ENCODE results near the gene UTF1.

The UTF1 gene

DNA sequence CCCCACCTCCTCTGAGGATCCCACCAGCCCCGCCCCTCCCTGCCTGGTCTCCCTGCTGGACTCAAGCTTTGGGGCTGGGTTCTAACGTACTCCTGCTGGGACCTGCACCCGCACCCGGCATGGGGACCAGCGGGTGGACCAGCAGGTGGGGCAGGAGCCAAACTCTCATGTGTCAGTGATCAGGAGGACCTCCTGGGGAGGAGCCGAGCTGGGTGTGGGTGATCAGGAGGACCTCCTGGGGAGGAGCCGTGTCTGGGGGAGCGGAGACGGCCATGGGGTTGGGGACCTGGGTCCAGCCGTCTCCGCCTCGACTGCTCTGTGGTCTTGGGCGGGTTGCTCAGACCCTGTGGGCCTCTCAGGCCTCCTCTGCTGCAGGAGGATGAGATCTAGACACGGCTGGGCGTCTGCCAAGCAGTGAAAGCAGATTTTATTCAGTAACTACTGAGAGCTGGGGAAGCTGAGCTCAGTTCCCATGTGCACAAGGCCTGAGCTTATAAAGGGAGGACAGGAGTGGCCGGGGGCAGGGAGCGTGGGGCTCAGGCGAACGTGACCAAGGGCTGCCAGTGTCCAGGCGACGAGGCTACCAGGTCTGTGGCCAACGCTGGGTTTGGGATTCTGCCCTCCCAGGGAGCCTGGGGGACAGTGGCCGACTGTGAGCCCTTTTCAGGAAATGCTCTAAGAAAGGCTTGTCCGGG lies 33.6 kb upstream of the UTF1 start:
- in situ Hi-C loops (cut with MboI; ENCODE audit: low sequenced_read_pairs, unreplicated experiment) = no loop called here
- DNase-seq (ENCODE audit: low spot score) = no peak
- TF ChIP-seq, protein P1, sequence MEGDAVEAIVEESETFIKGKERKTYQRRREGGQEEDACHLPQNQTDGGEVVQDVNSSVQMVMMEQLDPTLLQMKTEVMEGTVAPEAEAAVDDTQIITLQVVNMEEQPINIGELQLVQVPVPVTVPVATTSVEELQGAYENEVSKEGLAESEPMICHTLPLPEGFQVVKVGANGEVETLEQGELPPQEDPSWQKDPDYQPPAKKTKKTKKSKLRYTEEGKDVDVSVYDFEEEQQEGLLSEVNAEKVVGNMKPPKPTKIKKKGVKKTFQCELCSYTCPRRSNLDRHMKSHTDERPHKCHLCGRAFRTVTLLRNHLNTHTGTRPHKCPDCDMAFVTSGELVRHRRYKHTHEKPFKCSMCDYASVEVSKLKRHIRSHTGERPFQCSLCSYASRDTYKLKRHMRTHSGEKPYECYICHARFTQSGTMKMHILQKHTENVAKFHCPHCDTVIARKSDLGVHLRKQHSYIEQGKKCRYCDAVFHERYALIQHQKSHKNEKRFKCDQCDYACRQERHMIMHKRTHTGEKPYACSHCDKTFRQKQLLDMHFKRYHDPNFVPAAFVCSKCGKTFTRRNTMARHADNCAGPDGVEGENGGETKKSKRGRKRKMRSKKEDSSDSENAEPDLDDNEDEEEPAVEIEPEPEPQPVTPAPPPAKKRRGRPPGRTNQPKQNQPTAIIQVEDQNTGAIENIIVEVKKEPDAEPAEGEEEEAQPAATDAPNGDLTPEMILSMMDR (IDR thresholded peaks at IDR 0.05; ENCODE audit: borderline replicate concordance, control extremely low read depth, extremely low read depth, insufficient read depth, missing control alignments) = no peak

DNA sequence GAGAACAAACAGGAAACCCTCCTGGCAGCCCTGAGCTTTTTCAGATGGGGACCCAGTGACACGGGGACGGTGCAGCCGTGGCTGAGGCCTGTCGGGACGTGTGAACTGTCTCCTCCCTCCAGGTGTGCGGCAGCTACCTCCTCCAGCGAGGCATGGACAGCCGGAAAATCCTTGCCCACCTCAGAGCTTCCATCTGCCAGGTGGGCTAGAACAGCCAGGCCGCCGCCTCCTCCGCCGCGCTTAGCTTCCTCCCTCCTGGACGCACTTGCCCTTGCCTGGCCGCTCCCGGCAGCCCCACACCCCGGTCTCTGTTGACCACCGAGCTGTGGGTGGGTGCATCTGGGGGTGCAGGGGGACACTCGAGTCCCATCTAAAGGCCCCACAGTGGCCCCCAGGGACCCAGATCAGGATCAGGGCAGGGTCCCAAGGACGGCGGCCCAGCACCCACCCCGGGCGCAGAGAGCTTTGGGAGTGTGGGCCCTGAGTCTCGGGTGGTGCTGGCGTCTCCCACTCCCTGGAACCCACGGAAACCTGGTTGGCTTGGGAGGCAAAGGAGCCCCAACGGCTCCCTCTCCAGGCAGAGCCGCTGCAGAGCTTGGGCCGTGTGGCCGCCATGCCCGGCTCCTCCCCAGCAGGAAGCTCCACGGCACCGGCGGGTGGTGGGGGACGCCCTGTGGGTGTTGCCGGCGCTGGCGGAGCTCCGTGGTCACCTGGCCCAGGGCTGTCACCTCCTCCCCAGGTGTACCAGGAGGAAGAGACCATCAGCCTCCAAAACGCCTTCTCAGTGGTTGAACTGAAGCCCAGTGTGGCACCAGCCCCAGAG lies 32.9 kb upstream of the UTF1 start:
- no peak for DNase-seq (ENCODE audit: low spot score)
- in situ Hi-C loops (cut with MboI; ENCODE audit: low sequenced_read_pairs, unreplicated experiment) = no loop called here
- TF ChIP-seq, protein P1 (IDR thresholded peaks at IDR 0.05; ENCODE audit: borderline replicate concordance, control extremely low read depth, extremely low read depth, insufficient read depth, missing control alignments) = no peak

DNA sequence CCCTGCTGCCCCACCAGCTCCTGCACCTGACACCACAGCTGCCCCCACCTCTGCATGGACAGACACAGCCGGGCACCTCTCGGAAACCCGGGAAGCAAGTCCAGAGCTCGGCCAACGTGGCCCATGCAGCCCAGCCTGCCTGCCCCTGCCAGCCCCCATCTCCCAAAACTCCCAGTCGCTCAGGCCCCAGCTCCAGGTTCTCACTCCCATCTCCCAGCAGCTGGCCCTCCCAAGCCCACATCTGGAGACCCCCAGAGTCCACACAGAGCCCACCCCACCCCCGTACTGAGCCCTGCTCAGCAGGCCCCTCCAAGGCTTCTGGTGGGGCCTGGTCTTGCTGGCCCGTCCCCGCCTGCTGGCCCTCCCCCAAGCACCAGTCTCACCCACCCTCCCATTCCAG lies 32.2 kb upstream of the UTF1 start:
- TF ChIP-seq, protein P1 (IDR thresholded peaks at IDR 0.05; ENCODE audit: borderline replicate concordance, control extremely low read depth, extremely low read depth, insufficient read depth, missing control alignments) = no peak
- no peak for DNase-seq (ENCODE audit: low spot score)
- in situ Hi-C loops (cut with MboI; ENCODE audit: low sequenced_read_pairs, unreplicated experiment) = no loop called here

- no peak for DNase-seq (ENCODE audit: low spot score)
- in situ Hi-C loops (cut with MboI; ENCODE audit: low sequenced_read_pairs, unreplicated experiment) = no loop called here
- TF ChIP-seq, protein P1 (IDR thresholded peaks at IDR 0.05; ENCODE audit: borderline replicate concordance, control extremely low read depth, extremely low read depth, insufficient read depth, missing control alignments) = no peak
These were observed 31.8 kb upstream of the UTF1 start for GRCh38 chr10:133198206-133198605.

GRCh38 chr10:133198621-133199487 lies 31.2 kb upstream of the UTF1 start:
- in situ Hi-C loops (cut with MboI; ENCODE audit: low sequenced_read_pairs, unreplicated experiment) = no loop called here
- no peak for DNase-seq (ENCODE audit: low spot score)

DNA sequence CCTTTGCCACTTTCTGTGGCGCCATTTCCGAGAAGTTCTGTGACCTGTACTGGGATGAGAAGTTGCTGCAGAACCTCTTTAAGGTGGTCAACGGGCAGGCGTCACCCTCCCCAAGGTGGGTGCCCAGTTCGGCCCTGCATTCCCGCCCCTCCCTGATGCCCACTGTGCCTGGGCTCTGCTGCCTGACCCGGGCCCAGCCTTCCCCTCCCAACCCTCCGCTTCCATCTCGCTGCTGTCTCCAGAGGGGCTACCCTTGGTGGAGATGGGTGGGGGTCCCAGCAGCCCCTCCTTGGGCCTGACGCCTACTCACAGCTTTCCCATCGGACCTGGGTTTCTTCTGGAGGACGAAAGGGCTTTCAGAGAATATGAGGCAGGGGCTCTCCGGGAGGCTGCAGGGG lies 30.5 kb upstream of the UTF1 start:
- in situ Hi-C loops (cut with MboI; ENCODE audit: low sequenced_read_pairs, unreplicated experiment) = no loop called here
- TF ChIP-seq, protein P1 (IDR thresholded peaks at IDR 0.05; ENCODE audit: borderline replicate concordance, control extremely low read depth, extremely low read depth, insufficient read depth, missing control alignments) = no peak

More at GRCh38 chr10:133198621-133199487, 31.2 kb upstream of the UTF1 start:
- TF ChIP-seq, protein P1 (IDR thresholded peaks at IDR 0.05; ENCODE audit: borderline replicate concordance, control extremely low read depth, extremely low read depth, insufficient read depth, missing control alignments) = no peak

More for the DNA sequence above, 30.5 kb upstream of the UTF1 start:
- DNase-seq (ENCODE audit: low spot score) = no peak
